Activated T-helper 17 cell treated with anti-CD3 and anti-CD28 coated beads, Interleukin-2, amount 50 U/mL, for 72 hours (primary cell): ENCODE data around the gene RIMBP2. TPM values are rescaled to one million over a fixed set of nuclear protein-coding genes. Genes with fewer than 3 reads are reported as not detected.
"Not testable (repeated sequence)": the region's sequence is repeated elsewhere in the genome, so short reads cannot be mapped to it uniquely, and the experiment has no call there.

Experiments used
- ATAC-seq: fragments of 150-1000 bp; cut with Tn5 transposase; replicated peaks from 2 replicates; pipeline ENCODE4 v1.10.0; 2021; ENCODE audit warnings: mild to moderate bottlenecking, moderate library complexity
- H3K27ac Mint-ChIP-seq: one replicate; pipeline ENCODE4 v1.8.0; 2022; ENCODE audit warnings: mixed read lengths
- H3K27me3 Mint-ChIP-seq: one replicate; pipeline ENCODE4 v1.8.0; 2022; ENCODE audit warnings: mixed read lengths
- H3K36me3 Mint-ChIP-seq: one replicate; pipeline ENCODE4 v1.8.0; 2022; ENCODE audit warnings: low read depth, mild to moderate bottlenecking, mixed read lengths
- H3K4me1 Mint-ChIP-seq: one replicate; pipeline ENCODE4 v1.8.0; 2022; ENCODE audit warnings: mixed read lengths
- H3K4me3 Mint-ChIP-seq: one replicate; pipeline ENCODE4 v1.8.0; 2022; ENCODE audit warnings: mild to moderate bottlenecking, mixed read lengths
- H3K9me3 Mint-ChIP-seq: one replicate; pipeline ENCODE4 v1.8.0; 2022; ENCODE audit warnings: mixed read lengths
- total RNA-seq, 2 donors: library from RNA; stranded (reverse); gene quantifications; one replicate each; pipeline ENCODE4 v1.2.3, GENCODE V29; 2022

The RIMBP2 gene
- total RNA-seq, 2 donors from 2014 or later, result 0.29 TPM; not detected in 1

- H3K27me3 Mint-ChIP-seq, result peaks cover 15% of the 10 kb centered on the region
- H3K4me1 Mint-ChIP-seq, result peaks cover 7% of the 10 kb centered on the region
- ATAC-seq, result no peak
These were observed 28.2 kb upstream of the RIMBP2 start for GRCh38 chr12:130744274-130744673.

DNA sequence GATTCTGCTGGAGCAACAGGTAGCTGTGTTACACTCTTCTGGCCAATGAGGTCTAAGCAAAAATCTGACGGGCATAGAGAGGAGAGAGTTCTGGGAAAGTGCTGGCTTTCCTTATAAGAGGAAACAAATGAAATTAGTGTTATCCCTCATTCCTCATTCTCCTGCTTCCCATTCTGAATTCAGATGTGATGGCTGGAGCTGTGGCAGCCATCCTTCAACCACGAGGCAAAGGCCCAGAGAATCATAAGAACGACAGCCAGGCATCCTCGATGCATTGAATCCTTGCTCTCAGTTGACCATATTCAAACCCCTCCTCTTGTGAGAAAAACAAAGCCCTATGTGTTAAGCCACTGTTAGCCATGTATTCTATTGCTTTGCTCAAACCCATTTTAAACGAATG, 27.5 kb upstream of the RIMBP2 start:
- Mint-ChIP-seq H3K4me1 (peaks cover 7% of the 10 kb centered on the region), H3K4me3 (no peak overlapping the region), H3K27me3 (peaks cover 15% of the 10 kb centered on the region), H3K36me3 (no peaks in the 10 kb centered on the region), H3K27ac (no peak overlapping the region), H3K9me3 (no peaks in the 10 kb centered on the region)
- no peak for ATAC-seq

More at GRCh38 chr12:130744274-130744673, 28.2 kb upstream of the RIMBP2 start:
- Mint-ChIP-seq H3K36me3 (no peaks in the 10 kb centered on the region), H3K27ac (no peak overlapping the region), H3K4me3 (no peak overlapping the region), H3K9me3 (no peaks in the 10 kb centered on the region)

GRCh38 chr12:130743176-130743575, 27.1 kb upstream of the RIMBP2 start:
- Mint-ChIP-seq H3K36me3 (no peaks in the 10 kb centered on the region), H3K4me1 (peaks cover 6% of the 10 kb centered on the region), H3K27me3 (peaks cover 15% of the 10 kb centered on the region), H3K9me3 (no peaks in the 10 kb centered on the region), H3K27ac (no peak overlapping the region), H3K4me3 (no peak overlapping the region)
- no peak for ATAC-seq

DNA sequence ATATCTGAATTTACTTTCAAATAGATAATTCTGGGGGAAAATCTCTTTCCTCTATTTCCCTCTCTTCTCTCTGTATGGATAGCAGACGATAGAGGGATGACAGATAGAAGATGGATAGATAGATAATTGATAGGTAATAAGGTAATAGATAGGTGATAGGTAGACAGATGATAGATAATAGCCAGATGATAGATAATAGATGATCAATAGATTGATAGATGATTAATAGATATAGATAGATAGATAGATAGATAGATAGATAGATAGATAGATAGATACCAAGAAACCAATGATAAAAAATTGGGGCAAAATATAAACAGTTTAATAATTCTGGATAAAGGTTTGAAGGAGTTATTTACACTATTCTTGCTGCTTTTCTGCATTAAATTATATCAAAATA, 26.6 kb upstream of the RIMBP2 start:
- Mint-ChIP-seq H3K27me3 (peaks cover 15% of the 10 kb centered on the region), H3K4me1 (peaks cover 1% of the 10 kb centered on the region), H3K27ac (no peak overlapping the region), H3K9me3 (no peaks in the 10 kb centered on the region), H3K4me3 (no peak overlapping the region), H3K36me3 (no peaks in the 10 kb centered on the region)
- ATAC-seq, result no peak

GRCh38 chr12:130742112-130742511, 26.0 kb upstream of the RIMBP2 start:
- Mint-ChIP-seq H3K4me3 (no peak overlapping the region), H3K36me3 (no peaks in the 10 kb centered on the region), H3K27ac (no peak overlapping the region), H3K4me1 (no peaks in the 10 kb centered on the region), H3K27me3 (peaks cover 15% of the 10 kb centered on the region), H3K9me3 (no peaks in the 10 kb centered on the region)
- ATAC-seq, result no peak

DNA sequence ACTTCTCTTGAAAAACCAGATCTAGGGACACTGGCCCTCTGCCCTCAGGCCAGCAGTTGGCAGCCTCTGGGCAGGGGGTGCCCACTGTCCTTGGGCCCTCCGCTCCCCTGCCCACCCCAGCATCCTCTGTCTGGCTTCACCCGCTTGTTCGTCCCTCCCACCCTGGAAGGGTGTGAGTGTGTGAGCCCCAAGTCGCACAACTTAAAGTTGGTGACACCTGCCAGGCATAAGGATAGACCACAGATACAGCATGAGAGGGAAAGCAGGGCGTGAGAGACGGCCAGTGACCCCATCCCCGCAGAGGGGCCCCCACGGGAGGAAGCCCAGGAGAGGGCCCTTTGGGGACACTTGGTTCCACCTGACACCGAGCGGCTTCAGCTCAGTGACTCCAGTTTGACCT, 23.5 kb upstream of the RIMBP2 start:
- ATAC-seq, result no peak
- no peaks in the 10 kb centered on the region for H3K4me1 Mint-ChIP-seq

DNA sequence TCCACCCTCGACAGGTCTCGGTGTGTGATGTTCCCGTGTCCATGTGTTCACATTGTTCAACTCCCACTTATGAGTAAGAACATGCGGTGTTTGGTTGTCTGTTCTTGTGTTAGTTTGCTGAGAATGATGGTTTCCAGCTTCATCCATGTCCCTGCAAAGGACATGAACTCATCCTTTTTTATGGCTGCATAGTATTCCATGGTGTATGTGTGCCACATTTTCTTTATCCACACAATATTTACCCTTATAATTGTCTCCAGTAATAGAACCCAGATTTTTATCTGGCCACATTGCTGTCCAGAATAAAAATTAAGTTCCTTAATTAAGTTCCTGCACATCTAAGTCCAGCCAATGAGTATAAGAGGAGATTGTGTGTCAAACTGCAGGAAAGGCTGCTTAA, 22.3 kb upstream of the RIMBP2 start:
- not testable (repeated sequence) for H3K36me3 Mint-ChIP-seq, H3K9me3 Mint-ChIP-seq, ATAC-seq, H3K4me1 Mint-ChIP-seq, H3K27ac Mint-ChIP-seq, H3K4me3 Mint-ChIP-seq
- H3K27me3 Mint-ChIP-seq, result peaks cover 20% of the 10 kb centered on the region

More for the DNA sequence above, 23.5 kb upstream of the RIMBP2 start:
- H3K27me3 Mint-ChIP-seq, result peaks cover 20% of the 10 kb centered on the region
- no peak overlapping the region for H3K27ac Mint-ChIP-seq
- H3K4me3 Mint-ChIP-seq, result no peak overlapping the region
- no peaks in the 10 kb centered on the region for H3K36me3 Mint-ChIP-seq
- H3K9me3 Mint-ChIP-seq, result no peaks in the 10 kb centered on the region

DNA sequence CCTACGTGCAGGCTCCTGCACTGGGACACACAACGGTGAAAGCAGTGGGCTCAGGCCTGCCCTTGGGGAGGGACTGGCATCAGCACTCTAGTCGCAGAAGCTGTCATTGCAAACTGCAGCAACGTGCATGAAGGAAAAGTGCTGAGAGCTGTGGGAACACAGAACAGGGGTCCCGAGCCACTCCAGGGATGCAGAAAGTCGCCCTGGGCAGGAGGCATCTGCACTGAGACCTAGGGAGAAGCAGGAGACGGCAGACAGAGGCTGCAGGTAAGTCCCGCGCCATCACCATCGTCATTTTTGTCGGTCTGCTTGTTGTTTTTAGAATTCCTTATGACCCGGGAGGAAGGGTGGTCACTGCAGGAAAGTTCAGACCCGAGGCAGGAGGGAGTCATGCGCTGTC, 21.6 kb upstream of the RIMBP2 start:
- H3K27me3 Mint-ChIP-seq, result peaks cover 19% of the 10 kb centered on the region
- H3K4me3 Mint-ChIP-seq, result no peak overlapping the region
- H3K4me1 Mint-ChIP-seq, result no peaks in the 10 kb centered on the region
- H3K27ac Mint-ChIP-seq, result no peak overlapping the region
- H3K36me3 Mint-ChIP-seq, result no peaks in the 10 kb centered on the region
- no peak for ATAC-seq
- no peaks in the 10 kb centered on the region for H3K9me3 Mint-ChIP-seq

GRCh38 chr12:130729344-130729743, 13.2 kb upstream of the RIMBP2 start:
- Mint-ChIP-seq H3K4me1 (no peaks in the 10 kb centered on the region), H3K27me3 (peaks cover 5% of the 10 kb centered on the region), H3K36me3 (no peaks in the 10 kb centered on the region), H3K4me3 (no peak overlapping the region), H3K27ac (no peak overlapping the region), H3K9me3 (no peaks in the 10 kb centered on the region)
- no peak for ATAC-seq

GRCh38 chr12:130728158-130729058, 12.3 kb upstream of the RIMBP2 start:
- Mint-ChIP-seq H3K27ac (no peak overlapping the region), H3K9me3 (peaks cover 6% of the 10 kb centered on the region), H3K36me3 (no peaks in the 10 kb centered on the region), H3K27me3 (peaks cover 8% of the 10 kb centered on the region), H3K4me3 (no peak overlapping the region), H3K4me1 (no peaks in the 10 kb centered on the region)
- no peak for ATAC-seq

- ATAC-seq, result no peak
These were observed 3.3 kb upstream of the RIMBP2 start for GRCh38 chr12:130719263-130719859.

DNA sequence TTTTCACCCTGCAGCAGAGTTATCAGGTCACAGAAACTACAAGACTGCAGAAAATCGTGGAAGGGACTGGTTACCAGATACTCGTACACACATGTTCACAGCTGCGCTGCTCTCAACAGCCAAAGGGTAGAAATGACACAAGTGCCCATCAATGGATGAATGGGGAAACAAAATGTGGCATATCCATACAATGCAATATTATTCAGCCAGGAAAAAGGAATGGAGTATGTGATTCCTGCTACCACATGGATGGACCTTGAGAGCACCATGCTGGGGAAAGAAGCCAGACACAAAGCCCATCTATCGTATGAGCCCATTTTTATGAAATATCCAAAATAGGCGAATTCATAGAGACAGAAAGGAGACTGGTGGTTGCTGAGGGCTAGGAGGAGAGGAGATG, 1.7 kb upstream of the RIMBP2 start:
- peaks cover 35% of the 10 kb centered on the region for H3K27me3 Mint-ChIP-seq
- H3K36me3 Mint-ChIP-seq, result no peaks in the 10 kb centered on the region
- no peak overlapping the region for H3K4me3 Mint-ChIP-seq
- H3K4me1 Mint-ChIP-seq, result no peaks in the 10 kb centered on the region
- H3K27ac Mint-ChIP-seq, result no peak overlapping the region
- ATAC-seq, result no peak
- H3K9me3 Mint-ChIP-seq, result peaks cover 8% of the 10 kb centered on the region

More at GRCh38 chr12:130719263-130719859, 3.3 kb upstream of the RIMBP2 start:
- Mint-ChIP-seq H3K27me3 (peaks cover 34% of the 10 kb centered on the region), H3K4me1 (no peaks in the 10 kb centered on the region), H3K9me3 (peaks cover 20% of the 10 kb centered on the region), H3K36me3 (no peaks in the 10 kb centered on the region), H3K4me3 (no peak overlapping the region), H3K27ac (no peak overlapping the region)

DNA sequence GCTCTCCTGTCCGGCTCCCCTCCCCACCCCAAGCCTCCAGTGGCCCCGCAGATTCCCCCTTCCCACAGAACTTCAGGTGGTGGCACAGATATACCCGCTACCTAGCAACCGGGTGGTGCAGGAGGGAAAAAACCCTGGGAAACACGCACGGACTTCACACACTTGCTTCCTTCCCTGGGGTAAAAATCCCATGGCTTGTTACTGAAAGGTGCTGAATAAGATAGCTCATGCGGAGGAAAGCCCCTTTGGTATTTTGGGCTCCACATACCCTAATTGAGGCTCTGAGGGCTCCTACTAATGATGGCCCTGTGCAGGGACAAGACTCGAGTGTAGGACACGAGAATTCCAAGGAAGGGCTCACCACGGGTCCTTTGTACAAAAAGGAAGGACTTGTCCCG, 869 bp upstream of the RIMBP2 start:
- Mint-ChIP-seq H3K27me3 (peaks cover 39% of the 10 kb centered on the region), H3K4me1 (no peaks in the 10 kb centered on the region), H3K4me3 (no peak overlapping the region), H3K36me3 (no peaks in the 10 kb centered on the region), H3K27ac (no peak overlapping the region), H3K9me3 (no peaks in the 10 kb centered on the region)
- no peak for ATAC-seq

GRCh38 chr12:130715150-130715997, 725 bp downstream of the RIMBP2 start:
- Mint-ChIP-seq H3K4me3 (no peak overlapping the region), H3K27ac (no peak overlapping the region)

More at GRCh38 chr12:130715150-130715997, 725 bp downstream of the RIMBP2 start:
- no peaks in the 10 kb centered on the region for H3K4me1 Mint-ChIP-seq
- no peaks in the 10 kb centered on the region for H3K9me3 Mint-ChIP-seq
- no peaks in the 10 kb centered on the region for H3K36me3 Mint-ChIP-seq
- ATAC-seq, result no peak
- peaks cover 47% of the 10 kb centered on the region for H3K27me3 Mint-ChIP-seq
